SK-N-MC (cell line): ENCODE results near the gene ETV6.

Experiments used
- EZH2 ChIP-seq: fragments of 200-600 bp; sonication (generic); IDR thresholded peaks from one replicate; pipeline ENCODE4 v1.6.1; 2017; ENCODE audit warnings: antibody characterized with exemption
- POLR2AphosphoS5 ChIP-seq: IDR thresholded peaks from 2 replicates; pipeline ENCODE4 v1.6.1; 2012; ENCODE audit warnings: mild to moderate bottlenecking, low read depth, low read length, borderline replicate concordance

GRCh38 chr12:11922361-11922760 is 272.9 kb downstream of the ETV6 start:
- TF ChIP-seq EZH2 (no peak), POLR2AphosphoS5 (no peak)
